CD14-positive monocyte (primary cell): ENCODE results near the gene DSTYK. TPM values are rescaled to one million over a fixed set of nuclear protein-coding genes. Genes with fewer than 3 reads are reported as not detected.

Experiments
- DNase-seq, 3 donors: peaks; one replicate each; pipeline ENCODE4 v3.0.0-alpha.2; 2011 to 2022
- H2AFZ ChIP-seq: 2 replicates; pipeline ENCODE4 v1.6.0; 2012; ENCODE audit warnings: mild to moderate bottlenecking, low read depth, low read length, inconsistent platforms; ENCODE audit not compliant: insufficient read depth, poor library complexity, severe bottlenecking
- H3K27ac ChIP-seq, 2 donors: 1 replicate in 1 of 2; 2 replicates in 1 of 2; pipeline ENCODE4 v1.5.1; 2012 to 2013; ENCODE audit warnings: low read length in 2 of 2, control low read depth in 1 of 2, inconsistent platforms in 1 of 2, low read depth in 1 of 2, mild to moderate bottlenecking in 1 of 2
- H3K27me3 ChIP-seq, 2 donors: one replicate each; pipeline versions ENCODE4 v1.6.0 to v1.6.1; 2011 to 2013; ENCODE audit warnings: low read length in 2 of 2; ENCODE audit not compliant: control insufficient read depth in 2 of 2, insufficient read depth in 2 of 2
- H3K36me3 ChIP-seq, 2 donors: replicated peaks in 1 of 2; 1 replicate in 1 of 2; 2 replicates in 1 of 2; pipeline versions ENCODE4 v1.5.1 to v1.6.1; 2012 to 2013; ENCODE audit warnings: low read length in 2 of 2, control low read depth in 1 of 2, inconsistent platforms in 1 of 2, mild to moderate bottlenecking in 1 of 2; ENCODE audit not compliant: insufficient read depth in 2 of 2, control insufficient read depth in 1 of 2
- H3K4me1 ChIP-seq, 2 donors: 1 replicate in 1 of 2; 2 replicates in 1 of 2; pipeline versions ENCODE4 v1.5.1 to v1.6.1; 2012 to 2013; ENCODE audit warnings: low read length in 2 of 2, control low read depth in 1 of 2, inconsistent platforms in 1 of 2, mild to moderate bottlenecking in 1 of 2, moderate library complexity in 1 of 2; ENCODE audit not compliant: insufficient read depth in 2 of 2, control insufficient read depth in 1 of 2
- H3K4me2 ChIP-seq: replicated peaks from 2 replicates; pipeline ENCODE3; 2012; ENCODE audit warnings: low read length, moderate library complexity, mild to moderate bottlenecking; ENCODE audit not compliant: poor library complexity, severe bottlenecking; ENCODE audit errors: extremely low read depth
- H3K4me3 ChIP-seq, 3 experiments: fragments of 200-600 bp in 1 of 3; sonication (generic) in 1 of 3; replicated peaks in 1 of 3; 1 replicate in 2 of 3; 2 replicates in 1 of 3; pipeline ENCODE4 v1.5.1; 2011 to 2013; ENCODE audit warnings: low read length in 3 of 3, mild to moderate bottlenecking in 3 of 3, control low read depth in 2 of 3, low read depth in 2 of 3, inconsistent platforms in 1 of 3, moderate library complexity in 1 of 3
- H3K79me2 ChIP-seq: 2 replicates; pipeline ENCODE4 v1.6.0; 2012; ENCODE audit warnings: mild to moderate bottlenecking, control low read depth, inconsistent platforms, low read length, moderate library complexity; ENCODE audit not compliant: insufficient read depth
- H3K9ac ChIP-seq: 2 replicates; pipeline ENCODE4 v1.6.0; 2017; ENCODE audit warnings: low read length, mild to moderate bottlenecking; ENCODE audit not compliant: insufficient read depth, poor library complexity, severe bottlenecking
- H3K9me3 ChIP-seq, 2 donors: replicated peaks in 1 of 2; 1 replicate in 1 of 2; 2 replicates in 1 of 2; pipeline versions ENCODE4 v1.5.1 to v1.6.1; 2012 to 2013; ENCODE audit warnings: low read length in 2 of 2, control low read depth in 1 of 2; ENCODE audit not compliant: control insufficient read depth in 1 of 2, insufficient read depth in 1 of 2
- H4K20me1 ChIP-seq: 2 replicates; pipeline ENCODE4 v1.6.0; 2012; ENCODE audit warnings: mild to moderate bottlenecking, low read length, control low read depth, moderate library complexity; ENCODE audit not compliant: insufficient read depth
- H3K27ac Mint-ChIP-seq, 7 donors: one replicate each; pipeline ENCODE4 v1.8.0; 2020; ENCODE audit warnings: mild to moderate bottlenecking in 7 of 7, mixed read lengths in 7 of 7, moderate library complexity in 6 of 7, inconsistent platforms in 2 of 7
- H3K27me3 Mint-ChIP-seq, 3 donors: one replicate each; pipeline ENCODE4 v1.8.0; 2021 to 2022; ENCODE audit warnings: low read depth in 3 of 3, mild to moderate bottlenecking in 3 of 3, mixed read lengths in 3 of 3, moderate library complexity in 3 of 3, inconsistent platforms in 1 of 3
- H3K36me3 Mint-ChIP-seq, 2 donors: one replicate each; pipeline ENCODE4 v1.8.0; 2020; ENCODE audit warnings: mixed read lengths in 2 of 2, inconsistent platforms in 1 of 2, mild to moderate bottlenecking in 1 of 2
- H3K4me1 Mint-ChIP-seq: one replicate; pipeline ENCODE4 v1.8.0; 2020; ENCODE audit warnings: mild to moderate bottlenecking, mixed read lengths
- H3K4me3 Mint-ChIP-seq, 2 donors: one replicate each; pipeline ENCODE4 v1.8.0; 2020; ENCODE audit warnings: mild to moderate bottlenecking in 2 of 2, mixed read lengths in 2 of 2, moderate library complexity in 1 of 2
- H3K9me3 Mint-ChIP-seq, 7 donors: one replicate each; pipeline ENCODE4 v1.8.0; 2020 to 2022; ENCODE audit warnings: mixed read lengths in 7 of 7, mild to moderate bottlenecking in 6 of 7, moderate library complexity in 6 of 7, inconsistent platforms in 2 of 7
- CTCF ChIP-seq: fragments of 200-600 bp; IDR thresholded peaks from one replicate; pipeline ENCODE4 v1.8.0; 2022; ENCODE audit warnings: antibody characterized with exemption, mild to moderate bottlenecking
- WGBS: methylation state at CpG from one replicate; pipeline ENCODE4 v1.1.5; 2013; ENCODE audit warnings: missing lambda C conversion rate; ENCODE audit not compliant: insufficient coverage; 5-methylcytosine and 5-hydroxymethylcytosine counted together
- intact Hi-C, 2 donors: fragments of 100-400 bp; cut with micrococcal nuclease; formaldehyde crosslinking; loops; one replicate each; pipeline versions ENCODE4 v1.15.0 to v1.15.1; 2023
- polyA plus RNA-seq, 3 donors: library from polyadenylated mRNA; depleted of rRNA in 1 of 3; unstranded in 2 of 3; stranded (reverse) in 1 of 3; fragments of 300-500 nt in 2 of 3; fragments of >200 nt in 1 of 3; fragmentation: Illumina TruSeq in 2 of 3; gene quantifications; 1 replicate in 2 of 3; 2 replicates in 1 of 3; pipeline ENCODE4 v1.2.3, GENCODE V29; 2012 to 2021

Gene DSTYK
- polyA plus RNA-seq, 3 donors = 2.9 to 6.5 (median 3.8) TPM

GRCh38 chr1:205191622-205192021 is 19.9 kb downstream of the DSTYK start:
- no peak for DNase-seq
- Histone ChIP-seq H3K4me1 (peaks cover 6 to 10% of the 10 kb centered on the region in 2 donors), H3K4me2 (no peak overlapping the region), H3K79me2 (peaks cover 90% of the 10 kb centered on the region), H4K20me1 (peaks cover 100% of the 10 kb centered on the region), H3K27ac (no peak overlapping the region), H3K36me3 (peaks cover 8 to 12% of the 10 kb centered on the region in 2 donors), H3K4me3 (no peak overlapping the region), H3K9ac (no peak overlapping the region), H3K9me3 (no peaks in the 10 kb centered on the region), H3K27me3 (no peaks in the 10 kb centered on the region), H2AFZ (no peak overlapping the region)
- peak overlapping the region in 1 of 7 donors; percentile 80 for H3K27ac Mint-ChIP-seq
- WGBS = no CpG with 5 or more reads among the region's 2 CpGs
- H3K4me3 Mint-ChIP-seq = no peak overlapping the region
- no peak for TF ChIP-seq CTCF
- peaks cover 41% of the 10 kb centered on the region for H3K4me1 Mint-ChIP-seq
- no peaks in the 10 kb centered on the region for H3K27me3 Mint-ChIP-seq
- intact Hi-C loops = loop anchor here in 1 of 2 donors (10.0 kb wide), 1 partner anchor 53 kb away; no protein-coding TSS in a partner anchor
- H3K36me3 Mint-ChIP-seq = peaks cover 14 to 15% of the 10 kb centered on the region in 2 donors
- no peaks in the 10 kb centered on the region for H3K9me3 Mint-ChIP-seq

GRCh38 chr1:205190845-205191577 is 20.5 kb downstream of the DSTYK start:
- Histone ChIP-seq H3K4me2 (no peak overlapping the region), H3K27me3 (no peaks in the 10 kb centered on the region), H4K20me1 (peaks cover 100% of the 10 kb centered on the region), H3K79me2 (peaks cover 85% of the 10 kb centered on the region), H3K9me3 (no peaks in the 10 kb centered on the region), H3K4me1 (peaks cover 6 to 10% of the 10 kb centered on the region in 2 donors), H3K27ac (no peak overlapping the region), H3K4me3 (no peak overlapping the region), H3K9ac (no peak overlapping the region), H2AFZ (no peak overlapping the region), H3K36me3 (peaks cover 11 to 18% of the 10 kb centered on the region in 2 donors)
- H3K4me1 Mint-ChIP-seq = peaks cover 41% of the 10 kb centered on the region
- no peak for DNase-seq
- intact Hi-C loops = loop anchor here in 1 of 2 donors (10.0 kb wide), 1 partner anchor 54 kb away; no protein-coding TSS in a partner anchor
- WGBS = 95% methylated on average over 4 of the region's 9 CpGs
- TF ChIP-seq CTCF = no peak
- no peak overlapping the region for H3K4me3 Mint-ChIP-seq
- peak overlapping the region in 2 of 7 donors; percentile 21 to 80 for H3K27ac Mint-ChIP-seq
- H3K27me3 Mint-ChIP-seq = no peaks in the 10 kb centered on the region
- no peaks in the 10 kb centered on the region for H3K9me3 Mint-ChIP-seq
- peaks cover 17 to 18% of the 10 kb centered on the region in 2 donors for H3K36me3 Mint-ChIP-seq
